Vagina (tissue), 2 donors: ENCODE results near the gene HIVEP1.

Experiments used
- CTCF ChIP-seq, 3 experiments: fragments of 450-650 bp in 2 of 3; fragments of 200-600 bp in 1 of 3; sonication (generic) in 1 of 3; IDR thresholded peaks; one replicate each; pipeline ENCODE4 v1.5.1; 2017 to 2019; ENCODE audit warnings: antibody characterized with exemption in 3 of 3, mild to moderate bottlenecking in 2 of 3, moderate library complexity in 2 of 3
- POLR2A ChIP-seq, 2 donors: fragments of 450-650 bp; IDR thresholded peaks; one replicate each; pipeline ENCODE4 v1.6.1; 2017; ENCODE audit warnings: antibody characterized with exemption in 2 of 2, mild to moderate bottlenecking in 2 of 2, moderate library complexity in 2 of 2
- POLR2AphosphoS5 ChIP-seq, 2 donors: sonication (generic); formaldehyde crosslinking; IDR thresholded peaks; one replicate each; pipeline ENCODE4 v1.9.0; 2017; ENCODE audit warnings: antibody characterized with exemption in 2 of 2, mild to moderate bottlenecking in 2 of 2, low read depth in 1 of 2; ENCODE audit not compliant: insufficient read depth in 1 of 2

GRCh38 chr6:12181481-12181880 is 169.4 kb downstream of the HIVEP1 start:
- TF ChIP-seq CTCF (IDR thresholded peaks at IDR 0.05) (no peak), POLR2AphosphoS5 (IDR thresholded peaks at IDR 0.05; ENCODE audit: insufficient read depth in 1 of 2, low read depth in 1 of 2) (no peak), POLR2A (IDR thresholded peaks at IDR 0.05) (no peak)
